Panc1 (cell line): Measurements from ENCODE around the gene CHST11. TPM values are rescaled to one million over a fixed set of nuclear protein-coding genes. Genes with fewer than 3 reads are reported as not detected.

Source experiments
- ATAC-seq: fragments of 200-7000 bp; cut with Tn5 transposase; 2 replicates; pipeline ENCODE4 v1.9.1; 2020; ENCODE audit warnings: mild to moderate bottlenecking, moderate library complexity
- BruUV-seq: library from RNA; stranded (reverse); fragments of 400-500 nt; replicated peaks from 2 replicates; lab custom pipeline; 2021; lab: Mats Ljungman, UMichigan
- CTCF ChIA-PET: fragments of 300-600 bp; sonication (Branson Sonifier 250); formaldehyde crosslinking; loops from one replicate; lab custom pipeline; 2022; ENCODE audit warnings: antibody characterized with exemption; lab: Charles Lee
- POLR2A ChIA-PET: fragments of 300-600 bp; sonication (Branson Sonifier 250); formaldehyde crosslinking; loops from one replicate; lab custom pipeline; 2022; ENCODE audit warnings: antibody characterized with exemption; lab: Charles Lee
- DNase-seq: peaks from one replicate; pipeline ENCODE4 v3.0.0-alpha.2; 2010; ENCODE audit warnings: low read depth, low spot score
- H3K27ac ChIP-seq: 2 replicates; pipeline ENCODE4 v1.5.1; 2011; ENCODE audit warnings: mild to moderate bottlenecking, low read length, inconsistent platforms
- H3K27me3 ChIP-seq: fragments of 200-500 bp; sonication (Bioruptor generic); 2 replicates; pipeline ENCODE4 v1.6.0; 2014; ENCODE audit warnings: low read length, inconsistent platforms; ENCODE audit not compliant: control insufficient read depth, insufficient read depth
- H3K36me3 ChIP-seq: fragments of 200-500 bp; sonication (Bioruptor generic); 2 replicates; pipeline ENCODE4 v1.5.1; 2014; ENCODE audit warnings: inconsistent platforms, mild to moderate bottlenecking, low read length, moderate library complexity; ENCODE audit not compliant: control insufficient read depth, insufficient read depth
- H3K4me1 ChIP-seq: 2 replicates; pipeline ENCODE4 v1.5.1; 2011; ENCODE audit warnings: inconsistent platforms, mild to moderate bottlenecking, low read length, moderate library complexity; ENCODE audit not compliant: control insufficient read depth, insufficient read depth
- H3K4me3 ChIP-seq, 2 experiments: 2 replicates each; pipeline ENCODE4 v1.5.1; 2011 to 2012; ENCODE audit warnings: low read depth in 2 of 2, low read length in 2 of 2, mild to moderate bottlenecking in 2 of 2, inconsistent platforms in 1 of 2, moderate library complexity in 1 of 2
- H3K9me3 ChIP-seq: fragments of 200-500 bp; sonication (Bioruptor generic); 2 replicates; pipeline ENCODE4 v1.5.1; 2014; ENCODE audit warnings: low read depth, mild to moderate bottlenecking, inconsistent platforms, low read length, moderate library complexity; ENCODE audit not compliant: control insufficient read depth, insufficient read depth
- POLR2AphosphoS5 ChIP-seq: IDR thresholded peaks from 2 replicates; pipeline ENCODE4 v1.6.1; 2012; ENCODE audit warnings: mild to moderate bottlenecking, low read depth, low read length, moderate library complexity
- SIN3A ChIP-seq: IDR thresholded peaks from 2 replicates; pipeline ENCODE4 v1.6.1; 2012; ENCODE audit warnings: low read depth, mild to moderate bottlenecking, low read length, moderate library complexity, borderline replicate concordance; ENCODE audit not compliant: insufficient read depth
- TCF7L2 ChIP-seq: IDR thresholded peaks from 2 replicates; pipeline ENCODE4 v1.6.1; 2011; ENCODE audit warnings: mild to moderate bottlenecking, low read depth, low read length, inconsistent platforms
- in situ Hi-C: cut with HindIII; loops from 2 replicates; pipeline ENCODE4 v1.10.0; 2016; ENCODE audit warnings: low sequenced_read_pairs, low pct_unique_long_range_greater_than_20kb
- intact Hi-C: fragments of 100-400 bp; cut with micrococcal nuclease; formaldehyde crosslinking; loops from one replicate; pipeline ENCODE4 v1.10.0; 2022; ENCODE audit not compliant: unreplicated experiment
- total RNA-seq: library from RNA; stranded (reverse); gene quantifications from one replicate; pipeline ENCODE4 v1.2.1, GENCODE V29; 2021; ENCODE audit not compliant: unreplicated experiment
- TF ChIP-seq, protein P1 (sequence below): fragments of 450-650 bp; IDR thresholded peaks from 2 replicates; pipeline ENCODE4 v1.5.1; 2017; ENCODE audit warnings: mild to moderate bottlenecking
- TF ChIP-seq, protein P2 (sequence below), 2 experiments: IDR thresholded peaks; 2 replicates each; pipeline ENCODE4 v1.6.1; 2011 to 2012; ENCODE audit warnings: low read depth in 2 of 2, control low read depth in 1 of 2, low read length in 1 of 2, mild to moderate bottlenecking in 1 of 2, moderate library complexity in 1 of 2; ENCODE audit not compliant: insufficient read depth in 1 of 2

The CHST11 gene
- total RNA-seq, 1 experiment from 2014 or later, result 11.4 TPM

DNA sequence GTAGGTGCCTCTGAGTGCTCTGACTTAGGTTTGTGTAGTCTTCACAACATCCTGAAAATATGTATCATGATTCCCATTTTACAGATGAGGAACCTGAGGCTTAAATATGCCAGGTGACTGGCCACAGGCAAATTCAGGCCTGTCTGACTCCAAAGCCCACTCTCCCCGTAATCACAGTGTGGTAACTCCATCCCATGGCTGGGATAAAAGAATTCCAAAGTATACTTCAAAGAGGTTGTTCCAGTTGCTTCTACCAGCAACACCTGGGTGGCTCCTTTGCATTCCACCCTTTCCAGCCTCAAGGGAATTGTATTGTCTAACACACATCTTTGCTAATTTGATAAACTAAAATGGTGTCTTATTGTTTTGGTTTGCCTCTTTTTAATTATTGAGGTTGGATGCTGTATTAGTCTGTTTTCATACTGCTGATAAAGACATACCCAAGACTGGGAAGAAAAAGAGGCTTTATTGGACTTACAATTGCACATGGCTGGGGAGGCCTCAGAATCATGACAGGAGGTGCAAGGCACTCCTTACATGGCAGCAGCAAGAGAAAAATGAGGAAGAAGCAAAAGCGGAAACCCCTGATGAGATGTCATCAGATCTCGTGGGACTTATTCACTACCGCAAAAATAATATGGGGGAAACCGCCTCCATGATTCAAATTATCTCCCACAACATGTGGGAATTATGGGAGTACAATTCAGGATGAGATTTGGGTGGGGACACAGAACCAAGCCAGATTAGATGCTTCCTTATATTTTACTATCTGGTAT lies 9.9 kb upstream of the CHST11 start:
- DNase-seq, result no peak
- CTCF ChIA-PET, result no interaction called here
- in situ Hi-C loops (no loop called here), intact Hi-C loops (no loop called here)
- Histone ChIP-seq H3K27ac (no peak overlapping the region), H3K27me3 (peaks cover 5% of the 10 kb centered on the region; the same call in 1 of the 2 replicates), H3K9me3 (no peaks in the 10 kb centered on the region; the same call in 1 of the 2 replicates), H3K36me3 (no peaks in the 10 kb centered on the region), H3K4me3 (no peak overlapping the region), H3K4me1 (no peaks in the 10 kb centered on the region)
- ATAC-seq, result no peak
- POLR2A ChIA-PET, result no interaction called here
- no TSS peak for BruUV-seq
- TF ChIP-seq, protein P1, sequence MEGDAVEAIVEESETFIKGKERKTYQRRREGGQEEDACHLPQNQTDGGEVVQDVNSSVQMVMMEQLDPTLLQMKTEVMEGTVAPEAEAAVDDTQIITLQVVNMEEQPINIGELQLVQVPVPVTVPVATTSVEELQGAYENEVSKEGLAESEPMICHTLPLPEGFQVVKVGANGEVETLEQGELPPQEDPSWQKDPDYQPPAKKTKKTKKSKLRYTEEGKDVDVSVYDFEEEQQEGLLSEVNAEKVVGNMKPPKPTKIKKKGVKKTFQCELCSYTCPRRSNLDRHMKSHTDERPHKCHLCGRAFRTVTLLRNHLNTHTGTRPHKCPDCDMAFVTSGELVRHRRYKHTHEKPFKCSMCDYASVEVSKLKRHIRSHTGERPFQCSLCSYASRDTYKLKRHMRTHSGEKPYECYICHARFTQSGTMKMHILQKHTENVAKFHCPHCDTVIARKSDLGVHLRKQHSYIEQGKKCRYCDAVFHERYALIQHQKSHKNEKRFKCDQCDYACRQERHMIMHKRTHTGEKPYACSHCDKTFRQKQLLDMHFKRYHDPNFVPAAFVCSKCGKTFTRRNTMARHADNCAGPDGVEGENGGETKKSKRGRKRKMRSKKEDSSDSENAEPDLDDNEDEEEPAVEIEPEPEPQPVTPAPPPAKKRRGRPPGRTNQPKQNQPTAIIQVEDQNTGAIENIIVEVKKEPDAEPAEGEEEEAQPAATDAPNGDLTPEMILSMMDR, result no peak
- TF ChIP-seq POLR2AphosphoS5, result no peak
- TF ChIP-seq SIN3A, result no peak
- no peak for TF ChIP-seq TCF7L2
- TF ChIP-seq, protein P2, sequence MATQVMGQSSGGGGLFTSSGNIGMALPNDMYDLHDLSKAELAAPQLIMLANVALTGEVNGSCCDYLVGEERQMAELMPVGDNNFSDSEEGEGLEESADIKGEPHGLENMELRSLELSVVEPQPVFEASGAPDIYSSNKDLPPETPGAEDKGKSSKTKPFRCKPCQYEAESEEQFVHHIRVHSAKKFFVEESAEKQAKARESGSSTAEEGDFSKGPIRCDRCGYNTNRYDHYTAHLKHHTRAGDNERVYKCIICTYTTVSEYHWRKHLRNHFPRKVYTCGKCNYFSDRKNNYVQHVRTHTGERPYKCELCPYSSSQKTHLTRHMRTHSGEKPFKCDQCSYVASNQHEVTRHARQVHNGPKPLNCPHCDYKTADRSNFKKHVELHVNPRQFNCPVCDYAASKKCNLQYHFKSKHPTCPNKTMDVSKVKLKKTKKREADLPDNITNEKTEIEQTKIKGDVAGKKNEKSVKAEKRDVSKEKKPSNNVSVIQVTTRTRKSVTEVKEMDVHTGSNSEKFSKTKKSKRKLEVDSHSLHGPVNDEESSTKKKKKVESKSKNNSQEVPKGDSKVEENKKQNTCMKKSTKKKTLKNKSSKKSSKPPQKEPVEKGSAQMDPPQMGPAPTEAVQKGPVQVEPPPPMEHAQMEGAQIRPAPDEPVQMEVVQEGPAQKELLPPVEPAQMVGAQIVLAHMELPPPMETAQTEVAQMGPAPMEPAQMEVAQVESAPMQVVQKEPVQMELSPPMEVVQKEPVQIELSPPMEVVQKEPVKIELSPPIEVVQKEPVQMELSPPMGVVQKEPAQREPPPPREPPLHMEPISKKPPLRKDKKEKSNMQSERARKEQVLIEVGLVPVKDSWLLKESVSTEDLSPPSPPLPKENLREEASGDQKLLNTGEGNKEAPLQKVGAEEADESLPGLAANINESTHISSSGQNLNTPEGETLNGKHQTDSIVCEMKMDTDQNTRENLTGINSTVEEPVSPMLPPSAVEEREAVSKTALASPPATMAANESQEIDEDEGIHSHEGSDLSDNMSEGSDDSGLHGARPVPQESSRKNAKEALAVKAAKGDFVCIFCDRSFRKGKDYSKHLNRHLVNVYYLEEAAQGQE (IDR thresholded peaks at IDR 0.05; ENCODE audit: insufficient read depth in 1 of 2, low read depth in 2 of 2, low read length in 1 of 2), result no peak

DNA sequence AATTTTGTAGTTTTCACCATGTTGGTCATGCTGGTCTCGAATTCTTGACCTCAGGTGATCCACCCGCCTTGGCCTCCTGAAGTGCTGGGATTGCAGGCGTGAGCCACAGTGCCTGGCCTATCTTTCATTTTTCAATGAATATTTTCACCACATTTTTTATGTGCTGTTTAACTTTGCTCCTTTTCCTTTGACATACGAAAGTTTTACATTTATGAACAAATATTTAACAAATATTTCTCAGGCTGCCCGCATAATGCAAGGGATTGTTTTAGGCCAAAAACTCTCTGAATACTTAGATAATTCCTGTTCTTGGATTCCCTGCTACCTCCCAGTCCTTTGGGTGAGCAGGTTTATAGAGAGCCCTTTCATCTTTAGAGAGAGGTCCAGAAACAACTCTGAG lies 8.7 kb upstream of the CHST11 start:
- ATAC-seq, result no peak
- Histone ChIP-seq H3K27ac (no peak overlapping the region), H3K4me1 (no peaks in the 10 kb centered on the region), H3K36me3 (no peaks in the 10 kb centered on the region), H3K27me3 (peaks cover 2% of the 10 kb centered on the region; the same call in 1 of the 2 replicates), H3K9me3 (no peaks in the 10 kb centered on the region; the same call in 1 of the 2 replicates), H3K4me3 (no peak overlapping the region)
- ChIA-PET POLR2A (no interaction called here), CTCF (no interaction called here)
- in situ Hi-C loops, result no loop called here
- no TSS peak for BruUV-seq
- no peak for DNase-seq
- TF ChIP-seq, protein P1, result no peak
- TF ChIP-seq, protein P2 (IDR thresholded peaks at IDR 0.05; ENCODE audit: insufficient read depth in 1 of 2, low read depth in 2 of 2, low read length in 1 of 2), result no peak
- no peak for TF ChIP-seq POLR2AphosphoS5
- TF ChIP-seq TCF7L2, result no peak
- no peak for TF ChIP-seq SIN3A
- intact Hi-C loops, result no loop called here
